COLO668 (cell line): ENCODE results near the gene DEXI.

ENCODE experiments used
- DNase-seq: peaks from one replicate; lab custom pipeline; 2025; ENCODE audit not compliant: unreplicated experiment; lab: John Stamatoyannopoulos, UW

Gene DEXI

GRCh38 chr16:10941935-10942351 is 325 bp downstream of the DEXI start:
- DNase-seq: peak; percentile 30

DNA sequence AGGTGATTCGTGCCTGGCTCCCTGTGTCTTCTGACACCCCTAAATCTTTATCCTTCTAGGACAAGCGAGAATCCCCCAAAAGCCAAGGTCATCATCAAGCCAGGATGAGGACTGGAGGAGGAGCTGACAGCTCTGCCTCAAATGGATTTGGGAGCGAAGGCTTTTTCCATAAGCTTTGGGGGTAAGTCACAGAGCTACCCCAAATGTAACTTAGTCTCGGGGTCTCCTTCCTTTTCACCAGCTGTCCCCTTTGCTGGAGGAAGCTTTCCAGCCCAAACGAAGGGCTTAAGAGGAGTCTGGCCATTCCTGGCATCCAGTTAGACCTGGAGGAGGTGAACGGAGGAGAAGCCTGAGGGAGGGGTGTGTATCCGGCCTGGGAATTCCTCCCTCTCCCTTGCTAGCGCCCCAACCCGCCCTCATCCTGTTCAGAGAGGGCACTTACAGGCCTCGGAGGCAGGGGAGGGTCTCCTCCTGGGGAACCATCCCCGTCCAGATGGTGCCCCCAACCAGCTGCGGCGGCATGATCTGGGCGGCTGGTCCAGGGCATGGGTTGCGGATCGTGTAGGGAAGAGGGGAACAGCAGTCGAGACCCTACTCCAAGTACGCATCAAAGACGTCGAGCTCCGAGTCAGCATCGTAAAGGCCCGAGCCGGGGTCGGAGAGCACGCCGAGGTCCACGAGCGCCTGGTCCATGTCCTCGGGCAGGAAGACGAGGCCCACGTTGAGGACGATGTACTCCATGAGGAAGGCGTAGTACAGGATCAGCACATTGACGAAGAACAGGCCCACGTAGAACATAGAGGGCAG is 938 bp downstream of the DEXI start:
- peak; percentile 11 for DNase-seq

GRCh38 chr16:10940501-10941079 is 1.7 kb downstream of the DEXI start:
- DNase-seq: peak; percentile 5

GRCh38 chr16:10939649-10940234 is 2.5 kb downstream of the DEXI start:
- no peak for DNase-seq

- DNase-seq: no peak
Measured at GRCh38 chr16:10938796-10939648, 3.2 kb downstream of the DEXI start.

DNA sequence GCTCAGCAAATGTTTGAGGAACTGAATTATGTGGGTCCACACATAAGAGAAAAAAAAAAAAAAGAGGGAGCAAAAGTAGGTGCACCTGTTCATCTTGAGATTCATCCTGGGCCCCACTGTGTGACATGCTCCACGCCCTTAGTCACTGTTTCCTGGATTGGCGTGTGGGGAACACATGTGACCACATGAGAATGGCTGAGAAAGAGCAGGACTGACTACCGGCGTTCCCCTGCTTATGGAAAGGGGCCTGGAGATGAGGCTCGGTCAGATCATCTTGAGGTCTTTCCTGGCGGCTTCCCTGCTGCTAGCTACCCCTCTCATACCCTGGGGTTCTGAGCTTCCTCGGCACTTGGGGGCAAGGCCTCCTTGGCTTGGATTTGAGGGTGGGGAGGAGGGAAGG is 3.9 kb downstream of the DEXI start:
- no peak for DNase-seq

- no peak for DNase-seq
Measured at GRCh38 chr16:10937068-10937859, 5.0 kb downstream of the DEXI start.

GRCh38 chr16:10936272-10936984 is 5.8 kb downstream of the DEXI start:
- no peak for DNase-seq

DNA sequence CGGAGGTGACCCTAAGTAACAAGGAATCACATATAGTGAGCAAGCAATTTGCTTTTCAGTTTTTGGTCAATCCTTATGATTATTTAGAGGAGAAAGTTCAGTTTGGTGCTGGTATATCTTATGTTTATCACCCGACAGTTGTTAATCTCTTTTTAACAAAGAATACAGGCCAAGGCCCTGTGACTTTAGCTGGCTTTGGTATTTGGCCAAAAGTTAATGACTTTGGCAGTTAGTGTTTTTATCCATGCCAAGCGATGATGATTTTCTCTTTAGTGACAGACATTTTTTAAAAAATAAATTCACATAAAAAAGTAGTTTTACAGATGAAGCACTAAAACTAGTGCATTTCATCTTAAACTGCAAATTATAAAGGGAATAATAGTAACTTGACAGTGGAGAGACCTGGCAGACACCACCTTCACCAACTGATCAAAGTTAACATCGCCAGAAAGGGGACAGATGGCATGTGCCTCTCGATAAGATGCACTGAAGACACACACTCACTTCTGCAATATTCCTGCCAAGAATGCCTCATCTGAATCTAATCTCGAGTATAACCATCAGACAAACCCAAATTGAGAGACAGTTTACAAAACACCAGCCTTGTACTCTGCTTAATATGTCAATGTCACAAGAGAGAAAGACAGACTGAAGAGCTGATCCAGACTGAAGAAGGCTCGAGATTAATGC is 6.9 kb downstream of the DEXI start:
- no peak for DNase-seq

DNA sequence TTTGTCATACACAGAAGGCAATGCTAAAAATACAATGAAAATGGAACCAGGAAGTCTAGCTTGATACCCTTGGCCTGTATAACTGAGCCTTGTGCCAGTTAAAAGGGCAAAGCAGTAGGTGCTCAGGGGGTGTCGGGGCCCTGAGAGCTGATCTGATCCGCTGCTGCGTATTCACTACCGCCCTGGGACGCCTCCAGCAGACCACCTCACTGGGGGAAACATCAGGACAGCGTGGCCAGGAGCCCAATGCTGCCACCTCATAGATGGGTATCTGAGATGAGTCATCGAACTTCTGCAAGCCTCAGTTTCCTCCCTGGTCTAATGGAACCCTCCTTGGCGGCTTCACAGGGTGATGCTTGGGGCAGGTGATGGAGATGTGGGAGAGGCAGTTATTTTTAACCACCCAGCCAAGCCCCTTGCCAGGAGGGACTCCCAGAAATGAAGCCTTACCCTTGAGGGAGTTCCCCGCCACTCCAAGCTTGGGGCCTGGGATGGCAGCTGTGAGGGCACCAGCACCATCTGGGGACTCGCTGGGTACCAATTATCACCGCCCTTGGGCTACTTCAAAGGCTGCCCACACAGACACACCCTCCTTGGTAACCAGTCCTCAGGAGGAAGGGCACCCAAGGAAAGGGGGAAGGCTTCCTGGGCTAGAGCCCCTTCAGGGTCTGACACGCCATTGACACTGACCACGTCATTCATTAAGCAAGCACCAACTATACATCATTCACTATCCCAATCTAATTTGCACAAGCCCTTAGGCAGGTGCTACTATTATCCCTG is 7.8 kb downstream of the DEXI start:
- DNase-seq: no peak

GRCh38 chr16:10933865-10934264 is 8.4 kb downstream of the DEXI start:
- no peak for DNase-seq

GRCh38 chr16:10932959-10933710 is 9.1 kb downstream of the DEXI start:
- no peak for DNase-seq

- no peak for DNase-seq
Measured at GRCh38 chr16:10931977-10932632, 10.2 kb downstream of the DEXI start.

DNA sequence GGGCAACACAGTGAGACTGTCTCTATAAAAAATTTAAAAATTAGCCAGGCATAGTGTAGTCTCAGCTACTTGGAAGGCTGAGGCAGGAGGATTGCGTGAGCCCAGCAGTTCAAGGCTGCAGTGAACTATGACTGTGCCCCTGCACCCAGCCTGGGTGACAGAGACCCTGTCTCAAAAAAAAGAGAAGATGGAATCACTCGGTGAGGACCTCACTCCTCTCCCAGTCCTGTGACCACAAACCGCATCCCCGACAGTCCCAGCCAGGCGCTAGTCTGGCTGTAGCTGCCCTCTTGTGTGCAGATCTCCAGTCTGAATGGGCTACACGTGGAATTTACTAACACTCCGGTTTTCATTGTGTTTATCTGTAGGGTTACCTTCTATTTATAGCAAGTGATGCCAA is 11.1 kb downstream of the DEXI start:
- DNase-seq: no peak

- peak; percentile 6 for DNase-seq
Measured at GRCh38 chr16:10930755-10931093, 11.5 kb downstream of the DEXI start.

DNA sequence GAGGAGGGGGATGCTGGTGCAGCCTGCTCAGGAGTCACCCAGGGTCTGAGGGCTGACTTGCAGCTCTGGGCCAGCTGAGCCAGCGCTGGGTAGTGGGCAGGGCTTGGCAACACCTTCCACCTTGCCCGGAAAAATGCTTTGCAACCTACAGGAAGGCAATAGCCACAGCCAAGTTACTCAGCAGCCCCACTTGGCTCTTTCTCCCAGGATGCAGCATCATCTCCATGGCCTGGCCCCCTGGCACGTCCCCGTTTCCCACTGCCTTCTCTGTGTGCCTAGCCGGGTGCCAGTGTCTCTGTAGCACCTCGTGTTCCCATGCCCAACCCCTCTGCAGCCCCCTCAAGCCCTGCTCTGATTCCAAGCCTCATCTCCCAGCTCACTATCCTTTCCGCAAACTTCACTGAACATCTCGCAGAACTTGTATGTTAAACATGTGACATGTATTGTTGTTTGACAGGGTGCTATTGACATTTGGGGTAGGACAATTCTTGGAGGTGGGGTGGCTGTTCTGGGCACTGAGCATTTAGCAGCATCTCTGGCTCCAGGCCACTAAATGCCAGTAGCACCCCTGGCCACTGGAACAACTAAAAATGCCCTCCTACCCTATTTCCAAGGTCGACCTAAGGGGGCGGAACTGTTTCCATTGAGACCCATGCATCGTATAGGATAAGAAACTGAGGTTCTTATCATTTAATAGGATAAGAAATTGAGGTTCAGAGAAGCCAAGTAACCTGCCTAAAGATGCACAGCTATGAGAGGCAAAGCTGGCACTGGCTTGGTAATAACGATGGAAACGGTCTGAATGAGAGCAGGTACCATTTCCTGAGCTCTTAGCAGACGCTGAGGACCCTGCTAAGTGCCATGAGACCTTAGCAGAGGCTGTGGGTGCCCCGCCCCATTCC is 12.2 kb downstream of the DEXI start:
- peak; percentile 28 for DNase-seq

GRCh38 chr16:10929097-10929496 is 13.2 kb downstream of the DEXI start:
- DNase-seq: peak; percentile 80
